HepG2 (cell line): ENCODE data around the gene WWC1. TPM values are rescaled to one million over a fixed set of nuclear protein-coding genes. Genes with fewer than 3 reads are reported as not detected.

Experiments used
- CENPT ChIP-seq: sonication (generic); formaldehyde crosslinking; IDR thresholded peaks from 2 replicates; pipeline ENCODE4 v1.8.0; 2022; ENCODE audit warnings: low read depth, mild to moderate bottlenecking, moderate library complexity, missing genetic modification reagents
- FOXA1 ChIP-seq, 2 experiments: fragments of 450-650 bp in 1 of 2; sonication (generic) in 1 of 2; formaldehyde crosslinking in 1 of 2; IDR thresholded peaks; 2 replicates each; pipeline versions ENCODE4 v1.4.0 to v1.6.1; 2016 to 2020; ENCODE audit warnings: missing genetic modification reagents in 1 of 2
- MIXL1 ChIP-seq: IDR thresholded peaks from 2 replicates; pipeline ENCODE4 v1.6.1; 2016
- PPARG ChIP-seq: conservative IDR thresholded peaks from 2 replicates; pipeline ENCODE4 v1.6.1; 2016; ENCODE audit warnings: missing biosample characterization, missing genetic modification reagents
- REPIN1 ChIP-seq: sonication (generic); formaldehyde crosslinking; IDR thresholded peaks from 2 replicates; pipeline ENCODE4 v1.8.0; 2022; ENCODE audit warnings: missing genetic modification reagents, low read depth, mild to moderate bottlenecking, borderline replicate concordance
- TBX2 ChIP-seq: sonication (generic); formaldehyde crosslinking; IDR thresholded peaks from 2 replicates; pipeline ENCODE4 v1.5.0; 2020; ENCODE audit warnings: missing genetic modification reagents, mild to moderate bottlenecking, borderline replicate concordance
- ZNF101 ChIP-seq: sonication (generic); formaldehyde crosslinking; IDR thresholded peaks from 2 replicates; pipeline ENCODE4 v1.4.0; 2020; ENCODE audit warnings: mild to moderate bottlenecking, low read depth, missing genetic modification reagents, borderline replicate concordance
- ZNF143 ChIP-seq: sonication (generic); formaldehyde crosslinking; IDR thresholded peaks from 2 replicates; pipeline ENCODE4 v1.4.0; 2020; ENCODE audit warnings: missing genetic modification reagents
- polyA plus RNA-seq, 8 experiments: library from polyadenylated mRNA; depleted of rRNA in 3 of 8; stranded (reverse) in 7 of 8; unstranded in 1 of 8; fragments of >200 nt; fragmentation: Illumina TruSeq in 4 of 8; extraction: Trizol in 4 of 8; gene quantifications; 2 replicates each; pipeline versions ENCODE4 v1.2.1 to v1.2.3, GENCODE V29; 2011 to 2016; ENCODE audit warnings: low read depth in 4 of 8, missing spikeins in 1 of 8, mixed read lengths in 1 of 8; ENCODE audit not compliant: insufficient read depth in 1 of 8
- total RNA-seq, 5 experiments: library from RNA; depleted of rRNA; stranded (reverse); fragments of >200 nt; fragmentation: Illumina TruSeq; extraction: Trizol; gene quantifications; 2 replicates each; pipeline ENCODE4 v1.2.3, GENCODE V29; 2016; ENCODE audit warnings: low read depth in 1 of 5
- TF ChIP-seq, protein P1 (sequence below): IDR thresholded peaks from 2 replicates; pipeline ENCODE4 v1.4.0; 2020; ENCODE audit warnings: mild to moderate bottlenecking, missing genetic modification reagents

Gene WWC1
- total and polyA plus RNA-seq, 2 of the 13 experiments (the other 11 are each of a cell fraction or from before 2014, with no cell fraction given) = 8.3 to 17.9 TPM

DNA sequence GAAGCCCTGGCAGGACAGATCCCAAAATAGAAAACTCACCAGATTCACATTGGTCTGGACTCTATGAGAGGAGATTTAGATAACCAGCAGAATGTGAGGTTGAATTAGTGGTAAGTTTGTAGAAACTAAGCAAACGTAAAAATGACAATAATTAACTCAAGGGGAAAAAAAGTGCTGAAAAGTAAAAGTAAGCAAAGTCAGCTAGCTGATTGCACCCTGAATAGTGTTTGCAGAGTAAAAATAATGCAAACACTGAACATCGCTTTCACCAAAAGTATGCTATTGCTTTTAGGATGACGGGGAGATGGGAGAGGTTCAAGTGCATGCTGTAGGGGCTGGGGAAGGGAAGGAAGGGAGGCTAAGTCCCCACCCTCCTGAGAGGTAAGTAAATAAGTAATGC lies 102.3 kb downstream of the WWC1 start (continued):
- TF ChIP-seq, protein P1, sequence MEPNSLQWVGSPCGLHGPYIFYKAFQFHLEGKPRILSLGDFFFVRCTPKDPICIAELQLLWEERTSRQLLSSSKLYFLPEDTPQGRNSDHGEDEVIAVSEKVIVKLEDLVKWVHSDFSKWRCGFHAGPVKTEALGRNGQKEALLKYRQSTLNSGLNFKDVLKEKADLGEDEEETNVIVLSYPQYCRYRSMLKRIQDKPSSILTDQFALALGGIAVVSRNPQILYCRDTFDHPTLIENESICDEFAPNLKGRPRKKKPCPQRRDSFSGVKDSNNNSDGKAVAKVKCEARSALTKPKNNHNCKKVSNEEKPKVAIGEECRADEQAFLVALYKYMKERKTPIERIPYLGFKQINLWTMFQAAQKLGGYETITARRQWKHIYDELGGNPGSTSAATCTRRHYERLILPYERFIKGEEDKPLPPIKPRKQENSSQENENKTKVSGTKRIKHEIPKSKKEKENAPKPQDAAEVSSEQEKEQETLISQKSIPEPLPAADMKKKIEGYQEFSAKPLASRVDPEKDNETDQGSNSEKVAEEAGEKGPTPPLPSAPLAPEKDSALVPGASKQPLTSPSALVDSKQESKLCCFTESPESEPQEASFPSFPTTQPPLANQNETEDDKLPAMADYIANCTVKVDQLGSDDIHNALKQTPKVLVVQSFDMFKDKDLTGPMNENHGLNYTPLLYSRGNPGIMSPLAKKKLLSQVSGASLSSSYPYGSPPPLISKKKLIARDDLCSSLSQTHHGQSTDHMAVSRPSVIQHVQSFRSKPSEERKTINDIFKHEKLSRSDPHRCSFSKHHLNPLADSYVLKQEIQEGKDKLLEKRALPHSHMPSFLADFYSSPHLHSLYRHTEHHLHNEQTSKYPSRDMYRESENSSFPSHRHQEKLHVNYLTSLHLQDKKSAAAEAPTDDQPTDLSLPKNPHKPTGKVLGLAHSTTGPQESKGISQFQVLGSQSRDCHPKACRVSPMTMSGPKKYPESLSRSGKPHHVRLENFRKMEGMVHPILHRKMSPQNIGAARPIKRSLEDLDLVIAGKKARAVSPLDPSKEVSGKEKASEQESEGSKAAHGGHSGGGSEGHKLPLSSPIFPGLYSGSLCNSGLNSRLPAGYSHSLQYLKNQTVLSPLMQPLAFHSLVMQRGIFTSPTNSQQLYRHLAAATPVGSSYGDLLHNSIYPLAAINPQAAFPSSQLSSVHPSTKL (CRISPR knock-in tag) = peak; percentile 49; the same call in 1 of the 2 replicates
- no peak for TF ChIP-seq PPARG (CRISPR knock-in tag)
- no peak for TF ChIP-seq FOXA1 (IDR thresholded peaks at IDR 0.05)
- TF ChIP-seq FOXA1 (CRISPR knock-in tag; IDR thresholded peaks at IDR 0.05) = no peak
- 0 out of 2 replicates have a peak, but pooled peaks have one; percentile 28 for TF ChIP-seq REPIN1 (CRISPR knock-in tag)
- 0 out of 2 replicates have a peak, but pooled peaks have one; percentile 33 for TF ChIP-seq MIXL1
- no peak for TF ChIP-seq ZNF101 (CRISPR knock-in tag)
- TF ChIP-seq ZNF143 = no peak
- TF ChIP-seq TBX2 (CRISPR knock-in tag) = 0 out of 2 replicates have a peak, but pooled peaks have one; percentile 35
- TF ChIP-seq CENPT = no peak
